ENCODE measurements around the gene DCTPP1. TPM values are rescaled to one million over a fixed set of nuclear protein-coding genes. Genes with fewer than 3 reads are reported as not detected.

DCTPP1 gene
- total and polyA plus RNA-seq, 2 of the 13 experiments (the other 11 are each of a cell fraction or from before 2014, with no cell fraction given), result 54.8 to 74.4 TPM

- no peak for TF ChIP-seq HMGA1 (CRISPR knock-in tag; conservative IDR thresholded peaks at IDR 0.05)
- peak; percentile 93 for TF ChIP-seq TBX3 (IDR thresholded peaks at IDR 0.05; ENCODE audit: borderline replicate concordance)
- TF ChIP-seq ZNF746 (CRISPR knock-in tag; IDR thresholded peaks at IDR 0.05), result peak; percentile 39; the same call in 1 of the 2 replicates
- TF ChIP-seq ZNF136 (CRISPR knock-in tag; IDR thresholded peaks at IDR 0.05; ENCODE audit: low read depth), result no peak
- peak; percentile 53; the same call in 1 of the 2 replicates for TF ChIP-seq UBTF (CRISPR knock-in tag; IDR thresholded peaks at IDR 0.05)
- TF ChIP-seq NFKBIZ (CRISPR knock-in tag; IDR thresholded peaks at IDR 0.05), result 0 out of 2 replicates have a peak, but pooled peaks have one; percentile 28
- TF ChIP-seq, protein P1, sequence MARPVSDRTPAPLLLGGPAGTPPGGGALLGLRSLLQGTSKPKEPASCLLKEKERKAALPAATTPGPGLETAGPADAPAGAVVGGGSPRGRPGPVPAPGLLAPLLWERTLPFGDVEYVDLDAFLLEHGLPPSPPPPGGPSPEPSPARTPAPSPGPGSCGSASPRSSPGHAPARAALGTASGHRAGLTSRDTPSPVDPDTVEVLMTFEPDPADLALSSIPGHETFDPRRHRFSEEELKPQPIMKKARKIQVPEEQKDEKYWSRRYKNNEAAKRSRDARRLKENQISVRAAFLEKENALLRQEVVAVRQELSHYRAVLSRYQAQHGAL (CRISPR knock-in tag; IDR thresholded peaks at IDR 0.05; ENCODE audit: not compliant biosample characterization), result no peak
- TF ChIP-seq DRAP1 (CRISPR knock-in tag; IDR thresholded peaks at IDR 0.05), result peak; percentile 82; the same call in 1 of the 2 replicates
- TF ChIP-seq ZNF607 (CRISPR knock-in tag; IDR thresholded peaks at IDR 0.05; ENCODE audit: borderline replicate concordance), result peak; percentile 24; the same call in 1 of the 2 replicates
- no peak for TF ChIP-seq MED13 (CRISPR knock-in tag; IDR thresholded peaks at IDR 0.05)
- no peak for TF ChIP-seq SNAPC4 (CRISPR knock-in tag; IDR thresholded peaks at IDR 0.05)
- no peak for TF ChIP-seq ZNF766 (CRISPR knock-in tag; IDR thresholded peaks at IDR 0.05; ENCODE audit: borderline replicate concordance)
- peak; percentile 66; the same call in 1 of the 2 replicates for TF ChIP-seq ZNF230 (CRISPR knock-in tag; IDR thresholded peaks at IDR 0.05)
- TF ChIP-seq GABPB1 (CRISPR knock-in tag; IDR thresholded peaks at IDR 0.05), result no peak
- TF ChIP-seq KAT8 (CRISPR knock-in tag; IDR thresholded peaks at IDR 0.05), result peak; percentile 64
- TF ChIP-seq WIZ (CRISPR knock-in tag; IDR thresholded peaks at IDR 0.05), result no peak; the same call in 1 of the 2 replicates
- peak; percentile 47; the same call in 1 of the 2 replicates for TF ChIP-seq ATF1 (CRISPR knock-in tag; IDR thresholded peaks at IDR 0.05)
- TF ChIP-seq, protein P2, sequence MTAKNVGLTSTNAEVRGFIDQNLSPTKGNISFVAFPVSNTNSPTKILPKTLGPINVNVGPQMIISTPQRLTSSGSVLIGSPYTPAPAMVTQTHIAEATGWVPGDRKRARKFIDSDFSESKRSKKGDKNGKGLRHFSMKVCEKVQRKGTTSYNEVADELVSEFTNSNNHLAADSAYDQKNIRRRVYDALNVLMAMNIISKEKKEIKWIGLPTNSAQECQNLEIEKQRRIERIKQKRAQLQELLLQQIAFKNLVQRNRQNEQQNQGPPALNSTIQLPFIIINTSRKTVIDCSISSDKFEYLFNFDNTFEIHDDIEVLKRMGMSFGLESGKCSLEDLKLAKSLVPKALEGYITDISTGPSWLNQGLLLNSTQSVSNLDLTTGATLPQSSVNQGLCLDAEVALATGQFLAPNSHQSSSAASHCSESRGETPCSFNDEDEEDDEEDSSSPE (CRISPR knock-in tag; IDR thresholded peaks at IDR 0.05), result no peak
- no peak for TF ChIP-seq SCMH1 (CRISPR knock-in tag; IDR thresholded peaks at IDR 0.05; ENCODE audit: borderline replicate concordance)
- no peak for TF ChIP-seq ZNF317 (CRISPR knock-in tag; IDR thresholded peaks at IDR 0.05)
Measured at GRCh38 chr16:30401768-30402425, 27.9 kb downstream of the DCTPP1 start (continued).

Data from HepG2 (cell line).